ENCODE measurements around the gene DUS1L.

DUS1L gene

DNA sequence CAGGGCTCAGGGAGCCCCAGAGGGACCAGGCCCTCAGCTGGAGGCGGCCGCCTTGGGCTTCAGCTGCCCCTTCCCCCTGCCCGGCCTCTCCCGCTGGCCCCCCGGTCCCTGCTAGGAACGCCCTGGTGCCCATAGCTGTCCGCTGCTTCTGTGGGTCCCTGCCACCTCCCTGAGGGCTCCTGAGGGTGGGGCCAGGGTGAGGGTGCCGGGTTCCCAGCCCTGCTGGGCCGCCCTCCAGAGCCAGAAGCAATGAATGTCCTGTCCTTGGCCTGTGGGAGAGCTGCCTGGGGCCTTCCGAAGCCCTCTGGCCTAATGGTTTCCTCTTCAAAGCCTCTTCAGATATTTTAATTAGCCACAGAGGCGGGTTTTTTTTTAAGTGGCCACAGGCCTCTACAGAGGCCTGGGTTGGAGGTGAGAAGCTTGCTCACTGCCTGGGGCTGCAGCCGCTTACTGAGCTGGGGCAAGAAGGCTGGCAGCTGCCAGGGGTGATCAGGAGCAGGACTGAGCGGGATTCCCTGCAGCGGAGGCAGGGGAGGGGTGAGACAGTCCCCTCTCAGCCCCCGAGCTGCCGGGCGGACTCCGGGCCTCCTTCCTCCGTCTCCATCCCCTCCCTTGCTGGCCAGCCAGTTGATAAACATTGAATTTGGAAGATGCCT is 52.8 kb downstream of the DUS1L start:
- DNase-seq (ENCODE audit: low read depth in 2 of 2) = no peak

DNA sequence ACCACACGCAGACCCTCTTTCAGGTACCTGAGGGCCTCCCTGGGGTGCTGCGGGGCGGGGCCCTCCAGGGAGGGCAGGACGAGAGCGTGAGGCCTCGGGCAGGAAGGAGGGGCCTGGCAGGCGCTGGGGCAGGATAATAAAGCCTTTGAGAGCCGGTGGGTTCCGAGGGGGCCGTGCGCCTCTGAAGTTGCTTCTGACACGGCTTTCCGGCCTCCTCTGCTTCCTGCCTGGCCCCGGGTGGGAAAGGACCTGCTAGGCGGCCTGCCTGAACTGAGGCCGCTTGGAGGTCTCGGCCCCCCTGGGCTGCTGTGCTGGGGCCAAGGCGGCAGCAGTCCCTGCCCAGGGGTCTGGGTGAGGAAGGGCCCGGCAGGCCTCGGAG is 53.4 kb downstream of the DUS1L start:
- DNase-seq (ENCODE audit: low read depth in 2 of 2) = no peak

DNA sequence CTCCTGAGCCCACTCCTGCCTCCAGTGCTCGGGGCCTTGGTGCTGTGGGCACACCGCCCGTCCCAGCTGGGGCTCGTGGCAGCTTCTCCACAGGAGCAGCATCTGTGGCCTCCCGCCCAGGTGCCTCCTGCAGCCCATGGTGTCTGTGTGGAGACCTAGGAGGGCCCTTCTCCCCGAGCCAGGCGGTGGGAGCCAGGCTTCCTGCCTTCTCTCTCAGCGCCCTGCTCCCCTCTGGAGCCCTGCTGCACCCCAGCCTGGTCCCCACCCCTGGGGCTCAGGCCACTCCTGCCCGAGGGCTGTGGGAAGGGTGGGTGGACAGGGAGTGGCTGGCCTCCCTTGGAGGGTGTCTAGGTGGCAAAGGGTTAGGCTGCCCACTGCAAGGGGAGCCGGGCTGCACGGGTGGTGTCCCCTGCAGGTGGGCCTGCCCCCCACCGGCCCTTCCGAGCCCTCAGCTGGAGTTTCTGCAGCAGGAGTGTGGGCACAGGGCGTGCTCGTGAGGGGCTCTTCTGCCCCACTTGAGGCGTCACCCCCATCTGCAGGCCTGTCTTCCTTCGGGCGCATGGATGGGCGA is 53.9 kb downstream of the DUS1L start:
- no peak for DNase-seq (ENCODE audit: low read depth in 2 of 2)

DNA sequence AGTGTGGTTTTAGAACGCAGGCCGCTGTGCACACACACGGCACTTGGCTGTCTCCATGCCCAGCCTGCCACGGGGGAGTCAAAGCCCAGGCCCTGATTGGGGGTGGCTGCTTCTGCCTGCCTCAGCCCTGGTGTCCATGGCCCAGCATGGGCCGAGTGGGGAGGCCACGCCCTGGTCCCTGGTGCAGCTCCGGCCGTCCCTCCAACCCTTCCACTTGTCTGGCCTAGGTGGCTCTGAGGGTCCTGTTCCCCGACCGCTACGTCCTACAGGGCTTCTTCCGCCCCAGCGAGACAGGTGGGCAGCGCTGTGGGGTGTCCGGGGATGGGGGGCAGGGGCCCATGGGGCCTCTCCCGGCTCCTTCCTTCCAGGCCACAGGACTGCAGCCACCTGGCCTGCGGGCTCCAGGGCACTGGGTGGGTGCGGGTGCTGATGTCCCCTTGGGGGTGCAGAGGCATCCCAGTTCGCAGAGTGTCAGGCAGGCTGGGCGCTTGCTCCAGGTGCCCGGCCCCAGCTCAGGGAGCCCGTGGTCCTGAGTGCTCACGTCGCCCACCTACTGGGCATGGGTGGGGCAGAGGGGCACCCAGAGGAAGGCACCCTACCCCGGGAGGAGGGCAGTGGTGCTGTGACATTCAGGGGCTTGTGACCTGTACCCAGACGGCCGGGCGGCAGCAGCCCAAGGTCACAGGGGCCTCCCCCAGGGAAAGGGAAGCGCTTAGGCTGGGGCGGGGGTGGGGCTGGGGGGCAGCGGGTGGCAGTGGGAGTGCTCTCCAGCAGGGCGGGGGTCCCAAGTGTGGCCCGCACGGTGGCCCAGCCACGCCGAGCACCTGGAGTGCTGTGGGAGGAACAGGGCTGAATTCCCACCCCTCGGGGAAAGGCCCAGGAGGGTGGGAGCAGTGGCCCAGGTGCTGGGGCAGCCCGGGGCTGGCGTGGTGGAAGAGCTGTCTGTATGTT is 54.8 kb downstream of the DUS1L start:
- DNase-seq (ENCODE audit: low read depth in 2 of 2) = no peak

DNA sequence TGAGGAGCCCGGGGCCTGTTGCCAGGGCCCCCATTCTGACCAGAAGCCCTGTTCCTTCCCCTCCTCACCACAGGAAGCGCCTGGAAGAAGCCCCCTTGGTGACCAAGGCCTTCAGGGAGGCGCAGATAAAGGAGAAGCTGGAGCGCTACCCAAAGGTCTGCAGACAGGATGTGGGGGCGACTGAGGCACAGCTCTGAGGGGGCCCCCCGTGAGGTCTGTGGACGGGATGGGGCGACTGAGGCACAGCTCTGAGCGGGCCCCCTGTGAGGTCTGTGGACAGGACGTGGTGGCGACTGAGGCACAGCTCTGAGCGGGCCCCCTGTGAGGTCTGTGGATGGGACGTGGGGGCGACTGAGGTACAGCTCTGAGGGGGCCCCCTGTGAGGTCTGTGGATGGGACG is 56.2 kb downstream of the DUS1L start:
- DNase-seq (ENCODE audit: low read depth in 2 of 2) = no peak

DNA sequence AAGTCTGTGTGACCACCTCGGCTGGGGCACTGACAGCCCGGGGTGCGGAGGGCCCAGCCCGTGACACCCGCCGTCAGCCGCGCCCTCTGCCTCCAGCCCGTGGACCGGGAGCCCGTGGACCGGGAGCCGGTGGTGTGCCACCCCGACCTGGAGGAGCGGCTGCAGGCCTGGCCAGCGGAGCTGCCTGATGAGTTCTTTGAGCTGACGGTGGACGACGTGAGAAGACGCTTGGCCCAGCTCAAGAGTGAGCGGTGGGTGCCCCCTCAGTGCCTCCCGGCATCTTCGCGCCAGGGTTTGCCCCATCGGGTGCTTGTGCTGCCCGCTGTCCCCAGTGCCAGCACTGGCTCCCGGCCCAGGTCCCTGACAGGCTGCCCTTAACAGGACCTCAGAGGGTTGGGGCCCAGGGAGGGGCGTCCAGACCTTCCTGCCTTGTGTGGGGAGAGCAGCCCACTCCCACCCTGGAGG is 56.6 kb downstream of the DUS1L start:
- DNase-seq (ENCODE audit: low read depth in 2 of 2) = no peak

DNA sequence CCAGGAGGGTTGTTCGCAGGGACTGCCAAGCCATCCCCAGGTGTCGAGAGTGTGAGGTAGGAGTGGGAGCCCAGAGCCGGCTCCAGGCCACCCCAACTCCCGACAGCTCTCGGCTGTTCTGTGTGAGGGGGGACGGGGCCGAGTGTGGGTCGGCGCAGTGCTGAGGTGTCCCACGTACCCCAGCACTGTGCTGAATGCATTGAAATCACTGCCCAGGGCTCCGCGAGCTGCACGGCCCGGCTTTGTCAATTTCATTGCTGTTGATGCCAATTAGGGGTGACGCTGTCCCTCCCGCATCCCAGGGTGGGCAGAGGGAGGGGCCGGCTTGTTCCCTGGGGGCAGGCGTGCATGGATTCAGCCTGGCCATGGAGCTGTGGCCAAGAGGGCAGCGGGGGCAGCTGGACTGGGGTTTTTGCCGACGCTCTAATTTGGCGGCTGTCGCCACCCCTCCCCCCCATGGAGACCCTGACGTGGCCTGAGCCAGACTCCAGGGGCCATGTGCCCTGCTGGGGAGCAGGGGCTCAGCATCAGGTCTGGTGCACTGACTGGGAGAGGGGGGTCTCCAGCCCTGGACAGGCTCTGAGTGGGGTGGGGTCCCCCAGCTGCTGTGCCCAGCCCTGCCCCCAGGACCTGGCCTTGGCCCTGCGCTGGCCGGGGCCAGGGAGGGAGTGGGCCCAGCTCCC is 57.2 kb downstream of the DUS1L start:
- no peak for DNase-seq (ENCODE audit: low read depth in 2 of 2)
